SW480 (cell line): Measurements from ENCODE around the gene FAM222A.
A peak's percentile ranks its signal among the peaks of the same experiment; 100 is the strongest.

ENCODE experiments used
- DNase-seq: peaks from one replicate; pipeline ENCODE4 v3.0.0-alpha.2; 2016; ENCODE audit warnings: low spot score

The FAM222A gene

GRCh38 chr12:109773384-109774011, 59.9 kb downstream of the FAM222A start:
- peak; percentile 40 for DNase-seq

- DNase-seq: peak; percentile 52
Measured at GRCh38 chr12:109775172-109775881, 61.7 kb downstream of the FAM222A start.

GRCh38 chr12:109776624-109777023, 63.0 kb downstream of the FAM222A start:
- DNase-seq: no peak

GRCh38 chr12:109777544-109777943, 63.9 kb downstream of the FAM222A start:
- peak; percentile 75 for DNase-seq

- no peak for DNase-seq
Measured at GRCh38 chr12:109778684-109779083, 65.1 kb downstream of the FAM222A start.

GRCh38 chr12:109779382-109779781, 65.8 kb downstream of the FAM222A start:
- DNase-seq: no peak

- DNase-seq: no peak
Measured at GRCh38 chr12:109781668-109782325, 68.2 kb downstream of the FAM222A start.

GRCh38 chr12:109782326-109782703, 68.7 kb downstream of the FAM222A start:
- DNase-seq: no peak

- no peak for DNase-seq
Measured at GRCh38 chr12:109783135-109783964, 69.7 kb downstream of the FAM222A start.

GRCh38 chr12:109783965-109784244, 70.3 kb downstream of the FAM222A start:
- no peak for DNase-seq

- DNase-seq: no peak
Measured at GRCh38 chr12:109785854-109786253, 72.2 kb downstream of the FAM222A start.

- no peak for DNase-seq
Measured at GRCh38 chr12:109786799-109787198, 73.2 kb downstream of the FAM222A start.

- DNase-seq: no peak
Measured at GRCh38 chr12:109789526-109790048, 76.0 kb downstream of the FAM222A start.

- DNase-seq: no peak
Measured at GRCh38 chr12:109792992-109793391, 79.4 kb downstream of the FAM222A start.

GRCh38 chr12:109793411-109793810, 79.8 kb downstream of the FAM222A start:
- DNase-seq: no peak

GRCh38 chr12:109793826-109794501, 80.3 kb downstream of the FAM222A start:
- no peak for DNase-seq

GRCh38 chr12:109795023-109795422, 81.4 kb downstream of the FAM222A start:
- DNase-seq: no peak

- no peak for DNase-seq
Measured at GRCh38 chr12:109796057-109796456, 82.4 kb downstream of the FAM222A start.

GRCh38 chr12:109797905-109798669, 84.5 kb downstream of the FAM222A start:
- no peak for DNase-seq

- DNase-seq: no peak
Measured at GRCh38 chr12:109798691-109799090, 85.1 kb downstream of the FAM222A start.

GRCh38 chr12:109800536-109800935, 86.9 kb downstream of the FAM222A start:
- no peak for DNase-seq
